Activated CD4-positive, alpha-beta T cell treated with anti-CD3 and anti-CD28 coated beads for 36 hours (primary cell): ENCODE data around the gene IMP3. TPM values are rescaled to one million over a fixed set of nuclear protein-coding genes. Genes with fewer than 3 reads are reported as not detected.
A peak's percentile ranks its signal among the peaks of the same experiment; 100 is the strongest.
"Not testable (repeated sequence)": the region's sequence is repeated elsewhere in the genome, so short reads cannot be mapped to it uniquely, and the experiment has no call there.

Experiments used
- ATAC-seq: fragments of 200-7000 bp; cut with Tn5 transposase; one replicate; pipeline ENCODE4 v1.10.0; 2021; ENCODE audit warnings: mild to moderate bottlenecking, moderate library complexity
- CTCF ChIA-PET: fragments of 350-600 bp; sonication (Branson Sonifier 250); formaldehyde crosslinking; loops from one replicate; lab custom pipeline; 2021; ENCODE audit warnings: antibody characterized with exemption; lab: Charles Lee
- POLR2A ChIA-PET: fragments of 350-600 bp; sonication (Branson Sonifier 250); formaldehyde crosslinking; loops from one replicate; lab custom pipeline; 2021; ENCODE audit warnings: antibody characterized with exemption, inconsistent platforms; lab: Charles Lee
- DNase-seq: peaks from one replicate; pipeline ENCODE4 v3.0.0-alpha.2; 2020
- H3K27ac Mint-ChIP-seq: one replicate; pipeline ENCODE4 v1.8.0; 2021; ENCODE audit warnings: mixed read lengths
- H3K27me3 Mint-ChIP-seq: one replicate; pipeline ENCODE4 v1.8.0; 2021; ENCODE audit warnings: mixed read lengths
- H3K36me3 Mint-ChIP-seq: one replicate; pipeline ENCODE4 v1.8.0; 2021; ENCODE audit warnings: low read depth, mixed read lengths
- H3K4me1 Mint-ChIP-seq: one replicate; pipeline ENCODE4 v1.8.0; 2021; ENCODE audit warnings: mixed read lengths
- H3K4me3 Mint-ChIP-seq: one replicate; pipeline ENCODE4 v1.8.0; 2021; ENCODE audit warnings: mild to moderate bottlenecking, moderate library complexity, mixed read lengths
- H3K9me3 Mint-ChIP-seq: one replicate; pipeline ENCODE4 v1.8.0; 2021; ENCODE audit warnings: low read depth, mixed read lengths
- intact Hi-C, 2 experiments: fragments of 100-400 bp; cut with DNase I in 1 of 2; cut with micrococcal nuclease in 1 of 2; formaldehyde crosslinking; loops; one replicate each; pipeline versions ENCODE4 v1.14.2 to v1.15.1; 2022 to 2024; cut with DNase I, micrococcal nuclease
- total RNA-seq, 2 experiments: library from RNA; stranded (reverse); gene quantifications; one replicate each; pipeline ENCODE4 v1.2.3, GENCODE V29; 2021

IMP3 gene
- total RNA-seq = 10 to 100 TPM; 80.3 to 87.5 TPM

GRCh38 chr15:75639709-75640482, at the start of gene IMP3:
Gene IMP3, minus strand, starts transcription at chr15:75640224. Its CDS starts 56 bp downstream, at chr15:75640168.
- peaks cover 25% of the 10 kb centered on the region for H3K4me1 Mint-ChIP-seq
- no peaks in the 10 kb centered on the region for H3K27me3 Mint-ChIP-seq
- ChIA-PET POLR2A (interaction anchor here (0.5 to 4.6 kb wide), 13 partner anchors 12 to 272 kb away, joined by 3 to 47 read pairs (median 3); partner anchors contain the start of genes MAN2C1, PTPN9, SIN3A and SNUPN), CTCF (interaction anchor here (0.6 to 3.3 kb wide), 14 partner anchors 10 to 587 kb away, joined by 3 to 37 read pairs (median 6); partner anchors contain the start of genes MAN2C1, PTPN9 and SNUPN)
- H3K9me3 Mint-ChIP-seq = no peaks in the 10 kb centered on the region
- peak; percentile 96 for DNase-seq
- peak within 1 kb of the TSS; percentile 96 for H3K27ac Mint-ChIP-seq
- peak within 1 kb of the TSS; percentile 99 for H3K4me3 Mint-ChIP-seq
- ATAC-seq = peak; percentile 92
- peaks cover 32% of the 10 kb centered on the region for H3K36me3 Mint-ChIP-seq
- intact Hi-C loops = loop anchor here (1.0 to 10.0 kb wide), 15 partner anchors 15 to 1025 kb away; partner anchors contain the start of genes PTPN9 (in 2 of the 2), SNUPN (in 2 of the 2), C15orf39 (in 1 of the 2) and CLK3 (in 1 of the 2)

GRCh38 chr15:75689429-75689828, 49.4 kb upstream of the IMP3 start:
- intact Hi-C loops = loop anchor here in 1 of 2 experiments (10.0 kb wide), 1 partner anchor 665 kb away; the partner anchor contains the start of gene PPCDC

GRCh38 chr15:75688831-75689230, 48.8 kb upstream of the IMP3 start:
- Mint-ChIP-seq H3K4me1 (no peaks in the 10 kb centered on the region), H3K36me3 (no peaks in the 10 kb centered on the region), H3K27me3 (peaks cover 8% of the 10 kb centered on the region), H3K9me3 (no peaks in the 10 kb centered on the region), H3K27ac (no peak overlapping the region), H3K4me3 (no peak overlapping the region)
- ChIA-PET CTCF (no interaction called here), POLR2A (no interaction called here)
- intact Hi-C loops = loop anchor here in 1 of 2 experiments (10.0 kb wide), 1 partner anchor 664 kb away; the partner anchor contains the start of gene PPCDC
- no peak for DNase-seq
- ATAC-seq = no peak

More at GRCh38 chr15:75689429-75689828, 49.4 kb upstream of the IMP3 start:
- POLR2A ChIA-PET, H3K9me3 Mint-ChIP-seq, ATAC-seq, H3K4me3 Mint-ChIP-seq, H3K4me1 Mint-ChIP-seq, H3K27ac Mint-ChIP-seq, DNase-seq, H3K36me3 Mint-ChIP-seq, CTCF ChIA-PET: not testable (repeated sequence)
- H3K27me3 Mint-ChIP-seq = peaks cover 10% of the 10 kb centered on the region

GRCh38 chr15:75688278-75688557, 48.2 kb upstream of the IMP3 start:
- Mint-ChIP-seq H3K27ac (no peak overlapping the region), H3K36me3 (no peaks in the 10 kb centered on the region)

DNA sequence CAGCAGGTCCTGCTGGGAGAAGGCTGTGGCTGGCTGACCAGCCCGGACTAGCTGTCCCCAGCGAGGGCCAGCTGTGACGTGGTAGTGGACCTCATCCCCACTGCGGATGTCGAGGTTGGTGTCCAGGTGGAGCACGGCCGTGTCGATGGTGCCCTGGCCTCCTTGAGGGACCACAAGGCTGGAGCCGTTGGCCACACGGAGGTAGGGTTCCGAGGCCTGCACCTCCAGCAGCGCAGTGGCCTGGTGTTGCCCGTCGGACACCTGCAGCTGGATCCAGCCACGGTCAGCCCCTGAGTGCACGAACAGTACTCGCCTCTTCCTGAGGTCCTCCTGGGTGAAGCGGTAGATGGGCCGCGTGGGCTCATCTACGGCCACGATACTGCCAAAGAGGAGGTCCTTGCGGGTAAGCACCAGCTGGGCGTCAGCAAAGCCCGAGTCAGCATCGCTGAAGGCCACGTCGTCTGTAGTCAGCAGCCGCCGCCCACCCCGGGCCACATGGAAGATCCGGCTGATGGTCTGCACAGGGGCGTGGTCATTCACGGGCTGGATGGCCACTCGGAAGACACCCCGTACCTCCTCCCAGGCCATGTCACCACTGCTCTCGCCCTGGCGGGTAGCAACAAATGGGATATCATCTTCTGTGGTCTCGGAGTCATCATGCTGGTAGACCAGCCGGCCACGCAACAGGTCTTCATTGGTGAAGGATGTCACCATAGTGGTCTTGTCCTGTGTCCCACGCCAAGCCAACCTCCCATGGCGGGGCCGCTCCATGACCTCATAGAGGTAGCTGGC, 47.7 kb upstream of the IMP3 start:
- CTCF ChIA-PET = interaction anchor here (1.5 to 1.7 kb wide), 2 partner anchors 114 to 133 kb away, joined by 3 to 6 read pairs; no protein-coding TSS in a partner anchor
- ATAC-seq = no peak
- H3K36me3 Mint-ChIP-seq = no peaks in the 10 kb centered on the region
- no peak overlapping the region for H3K4me3 Mint-ChIP-seq
- H3K27ac Mint-ChIP-seq = no peak overlapping the region
- no peaks in the 10 kb centered on the region for H3K9me3 Mint-ChIP-seq
- H3K4me1 Mint-ChIP-seq = no peaks in the 10 kb centered on the region
- DNase-seq = no peak
- POLR2A ChIA-PET = no interaction called here
- intact Hi-C loops = loop anchor here in 1 of 2 experiments (10.0 kb wide), 1 partner anchor 663 kb away; the partner anchor contains the start of gene PPCDC
- H3K27me3 Mint-ChIP-seq = peaks cover 7% of the 10 kb centered on the region

More at GRCh38 chr15:75688278-75688557, 48.2 kb upstream of the IMP3 start:
- CTCF ChIA-PET = interaction anchor here (1.5 kb wide), 1 partner anchor 133 kb away, joined by 3 read pairs; no protein-coding TSS in a partner anchor
- no peak for ATAC-seq
- Mint-ChIP-seq H3K4me3 (no peak overlapping the region), H3K27me3 (peaks cover 8% of the 10 kb centered on the region), H3K4me1 (no peaks in the 10 kb centered on the region), H3K9me3 (no peaks in the 10 kb centered on the region)
- intact Hi-C loops = loop anchor here in 1 of 2 experiments (10.0 kb wide), 1 partner anchor 663 kb away; the partner anchor contains the start of gene PPCDC
- POLR2A ChIA-PET = no interaction called here
- no peak for DNase-seq

GRCh38 chr15:75686212-75686642, 46.2 kb upstream of the IMP3 start:
- ATAC-seq (peak; percentile 87), DNase-seq (peak; percentile 89)
- POLR2A ChIA-PET, H3K36me3 Mint-ChIP-seq, H3K27me3 Mint-ChIP-seq, H3K9me3 Mint-ChIP-seq, H3K4me3 Mint-ChIP-seq, H3K4me1 Mint-ChIP-seq, H3K27ac Mint-ChIP-seq: not testable (repeated sequence)
- intact Hi-C loops = loop anchor here (1.0 to 10.0 kb wide), 2 partner anchors 116 to 661 kb away; partner anchors contain the start of gene PPCDC (in 1 of the 2)
- CTCF ChIA-PET = interaction anchor here (0.6 to 1.7 kb wide), 9 partner anchors 9 to 318 kb away, joined by 3 to 6 read pairs (median 3); a partner anchor contains a TSS

GRCh38 chr15:75685195-75685594, 45.2 kb upstream of the IMP3 start:
- no peaks in the 10 kb centered on the region for H3K9me3 Mint-ChIP-seq
- CTCF ChIA-PET = interaction anchor here (0.7 to 1.4 kb wide), 5 partner anchors 172 to 317 kb away, joined by 3 to 4 read pairs (median 3); partner anchors contain the start of gene MAN2C1
- H3K27me3 Mint-ChIP-seq = peaks cover 2% of the 10 kb centered on the region
- no peak overlapping the region for H3K4me3 Mint-ChIP-seq
- no peaks in the 10 kb centered on the region for H3K36me3 Mint-ChIP-seq
- POLR2A ChIA-PET = no interaction called here
- DNase-seq (no peak), ATAC-seq (no peak)
- H3K27ac Mint-ChIP-seq = no peak overlapping the region
- intact Hi-C loops = loop anchor here in 1 of 2 experiments (10.0 kb wide), 1 partner anchor 660 kb away; the partner anchor contains the start of gene PPCDC
- no peaks in the 10 kb centered on the region for H3K4me1 Mint-ChIP-seq

DNA sequence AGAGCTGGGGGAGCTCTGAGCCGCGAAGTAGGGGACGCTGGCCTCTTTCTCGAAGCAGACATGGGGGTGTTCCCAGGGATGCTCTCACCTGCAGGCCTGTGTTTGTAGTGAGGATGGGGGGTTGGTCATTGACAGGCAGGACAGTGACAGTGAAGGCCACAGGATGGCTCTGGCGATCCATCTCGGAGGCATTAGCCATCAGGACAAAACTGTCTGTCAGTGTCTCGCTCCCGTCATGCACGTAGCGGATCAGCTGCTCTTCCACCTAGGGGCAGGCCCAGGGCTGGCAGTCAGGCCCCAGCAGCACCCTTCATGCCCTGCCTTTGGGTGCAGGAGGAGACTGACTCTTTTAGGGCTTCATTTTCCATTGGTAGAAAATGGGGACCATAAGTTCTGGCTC, 44.6 kb upstream of the IMP3 start:
- intact Hi-C loops = loop anchor here in 1 of 2 experiments (5.0 to 10.0 kb wide), 3 partner anchors 37 to 660 kb away; partner anchors contain the start of genes PPCDC and SNX33
- H3K9me3 Mint-ChIP-seq = no peaks in the 10 kb centered on the region
- ATAC-seq (no peak), DNase-seq (no peak)
- ChIA-PET CTCF (interaction anchor here (0.6 to 1.4 kb wide), 5 partner anchors 176 to 619 kb away, joined by 3 to 5 read pairs (median 3); partner anchors contain the start of gene MAN2C1), POLR2A (no interaction called here)
- no peak overlapping the region for H3K4me3 Mint-ChIP-seq
- no peaks in the 10 kb centered on the region for H3K36me3 Mint-ChIP-seq
- peaks cover 2% of the 10 kb centered on the region for H3K27me3 Mint-ChIP-seq
- no peak overlapping the region for H3K27ac Mint-ChIP-seq
- H3K4me1 Mint-ChIP-seq = no peaks in the 10 kb centered on the region

DNA sequence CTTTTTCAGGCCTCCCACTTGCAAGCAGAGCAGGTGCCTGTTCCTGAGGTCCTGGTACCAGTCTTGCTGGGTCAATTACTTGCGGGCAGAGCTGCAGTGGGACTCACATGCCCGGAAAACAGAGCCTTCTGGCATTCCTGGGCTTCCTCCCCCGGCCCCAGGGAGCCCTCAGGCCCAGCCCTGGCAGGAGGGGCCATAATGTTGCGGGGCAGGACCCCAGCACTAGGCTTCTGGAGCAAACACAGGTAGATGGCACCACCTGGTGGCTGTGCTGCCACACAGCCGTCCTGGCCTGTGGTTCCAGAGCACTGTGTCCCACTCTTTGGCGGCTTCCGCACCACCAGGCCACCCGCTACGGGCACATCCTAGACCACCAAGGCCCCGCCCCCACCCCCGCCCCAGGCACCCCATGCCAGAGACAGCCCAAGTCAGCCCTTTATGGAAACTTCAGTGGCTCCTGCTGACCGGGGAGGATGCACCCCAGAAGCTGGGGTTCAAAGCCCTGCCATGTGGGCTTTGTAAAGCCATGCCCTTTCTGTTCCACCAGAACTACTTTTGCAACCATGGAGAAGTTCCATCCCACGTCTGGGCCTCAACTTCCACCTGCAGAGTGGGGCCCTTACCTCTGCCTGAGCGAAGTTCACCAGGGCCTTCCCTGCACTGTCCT, 43.8 kb upstream of the IMP3 start:
- POLR2A ChIA-PET, H3K9me3 Mint-ChIP-seq, H3K36me3 Mint-ChIP-seq, H3K27me3 Mint-ChIP-seq, H3K4me3 Mint-ChIP-seq, H3K4me1 Mint-ChIP-seq, H3K27ac Mint-ChIP-seq: not testable (repeated sequence)
- CTCF ChIA-PET = interaction anchor here (1.0 to 1.8 kb wide), 3 partner anchors 175 to 467 kb away, joined by 4 to 6 read pairs (median 5); partner anchors contain the start of gene MAN2C1
- DNase-seq (peak; percentile 84), ATAC-seq (peak; percentile 87)
- intact Hi-C loops = loop anchor here (1.0 to 10.0 kb wide), 5 partner anchors 36 to 659 kb away; partner anchors contain the start of genes MAN2C1 (in 2 of the 2), PPCDC (in 1 of the 2) and SNX33 (in 1 of the 2)
